Femur (tissue), 1 donor: Measurements from ENCODE around the gene SLC25A23.

Source experiments
- DNase-seq: peaks from one replicate; pipeline ENCODE4 v3.0.0-alpha.2; 2017

The SLC25A23 gene

DNA sequence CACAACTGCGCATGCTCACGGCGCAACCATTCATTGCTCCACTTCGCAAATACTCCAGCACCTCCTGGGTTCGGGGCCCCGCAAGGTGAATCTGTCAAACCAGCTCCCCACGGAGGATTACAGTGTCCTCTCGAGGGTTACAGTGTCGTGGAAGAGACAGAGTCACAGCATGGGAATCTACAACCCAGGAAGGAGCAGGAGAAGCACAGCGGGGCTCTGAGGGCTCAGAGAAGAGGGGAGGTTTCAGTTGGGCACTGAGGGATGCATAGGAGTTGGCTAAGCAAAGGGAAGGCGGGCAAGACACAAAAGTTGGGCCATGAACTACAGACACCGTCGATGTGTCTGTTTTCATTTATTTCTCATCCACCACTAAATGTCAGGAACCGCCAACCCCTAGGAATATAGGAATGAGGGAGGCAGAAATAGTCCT is 65.6 kb downstream of the SLC25A23 start:
- no peak for DNase-seq

DNA sequence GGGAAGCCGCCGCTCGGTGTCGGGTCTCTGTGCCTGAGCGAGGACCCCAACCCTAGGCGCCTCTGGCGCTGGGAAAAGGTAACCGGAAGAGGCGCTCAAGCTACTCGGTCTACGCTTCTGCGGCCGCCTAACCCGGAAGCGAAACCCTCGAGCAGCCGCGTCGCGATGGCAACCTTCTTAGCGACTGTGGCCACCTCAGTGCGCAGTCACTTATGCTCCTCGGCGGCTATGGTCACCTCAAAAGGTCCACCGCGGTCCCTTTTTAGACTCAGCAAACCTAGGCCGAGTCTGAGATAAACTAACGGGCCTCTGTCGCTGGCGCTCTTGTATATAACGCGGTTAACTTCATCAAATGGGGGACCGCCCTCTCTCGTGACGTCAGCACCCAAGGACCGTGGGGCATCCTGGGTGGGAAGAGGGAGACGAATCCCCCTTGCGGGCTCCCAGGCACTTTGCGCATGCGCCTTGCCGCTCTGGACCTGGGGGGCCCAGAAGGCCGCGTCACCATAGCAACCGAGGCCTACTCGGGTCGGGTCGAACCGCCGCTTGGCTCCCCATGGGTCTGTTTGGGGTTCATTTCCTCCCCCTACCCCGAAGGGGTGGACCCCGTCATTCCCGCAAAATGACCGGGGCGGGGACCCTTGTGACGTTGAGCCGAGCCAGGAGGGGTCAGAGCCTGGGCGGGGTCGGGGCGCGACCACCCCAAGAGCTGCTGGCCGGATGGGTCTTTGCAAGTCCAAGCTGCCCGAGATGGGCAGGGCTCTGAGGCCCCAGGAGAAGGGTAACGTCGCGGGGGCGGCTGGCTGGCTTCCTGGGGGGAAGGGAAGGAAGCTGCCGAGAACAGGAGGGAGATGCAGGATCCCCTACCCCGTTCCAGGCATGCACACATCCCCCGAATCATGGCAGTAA is 66.3 kb downstream of the SLC25A23 start, which contains the start of gene GTF2F1:
GTF2F1 (minus strand) TSS at position 91 of the 909 bp plus-strand sequence. CDS start 169 bp downstream, outside the sequence.
- DNase-seq: peak; percentile 98

- DNase-seq: no peak
Measured at GRCh38 chr19:6392221-6393073, 67.1 kb downstream of the SLC25A23 start.
